ENCODE measurements around the gene NMRAL1. TPM values are rescaled to one million over a fixed set of nuclear protein-coding genes. Genes with fewer than 3 reads are reported as not detected.
A peak's percentile ranks its signal among the peaks of the same experiment; 100 is the strongest.

Gene NMRAL1
- total and polyA plus RNA-seq, 10 of the 15 experiments (the other 5 are each of a cell fraction or from before 2014, with no cell fraction given), result 4.8 to 102 (median 62.5) TPM

GRCh38 chr16:4477966-4478365, 3.5 kb upstream of the NMRAL1 start:
- TF ChIP-seq, protein P1, sequence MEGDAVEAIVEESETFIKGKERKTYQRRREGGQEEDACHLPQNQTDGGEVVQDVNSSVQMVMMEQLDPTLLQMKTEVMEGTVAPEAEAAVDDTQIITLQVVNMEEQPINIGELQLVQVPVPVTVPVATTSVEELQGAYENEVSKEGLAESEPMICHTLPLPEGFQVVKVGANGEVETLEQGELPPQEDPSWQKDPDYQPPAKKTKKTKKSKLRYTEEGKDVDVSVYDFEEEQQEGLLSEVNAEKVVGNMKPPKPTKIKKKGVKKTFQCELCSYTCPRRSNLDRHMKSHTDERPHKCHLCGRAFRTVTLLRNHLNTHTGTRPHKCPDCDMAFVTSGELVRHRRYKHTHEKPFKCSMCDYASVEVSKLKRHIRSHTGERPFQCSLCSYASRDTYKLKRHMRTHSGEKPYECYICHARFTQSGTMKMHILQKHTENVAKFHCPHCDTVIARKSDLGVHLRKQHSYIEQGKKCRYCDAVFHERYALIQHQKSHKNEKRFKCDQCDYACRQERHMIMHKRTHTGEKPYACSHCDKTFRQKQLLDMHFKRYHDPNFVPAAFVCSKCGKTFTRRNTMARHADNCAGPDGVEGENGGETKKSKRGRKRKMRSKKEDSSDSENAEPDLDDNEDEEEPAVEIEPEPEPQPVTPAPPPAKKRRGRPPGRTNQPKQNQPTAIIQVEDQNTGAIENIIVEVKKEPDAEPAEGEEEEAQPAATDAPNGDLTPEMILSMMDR (IDR thresholded peaks at IDR 0.05 in 2 of 3, conservative IDR thresholded peaks at IDR 0.05 in 1 of 3; ENCODE audit: control insufficient read depth in 2 of 3, extremely low read depth in 1 of 3, insufficient read depth in 1 of 3, low read depth in 3 of 3, low read length in 3 of 3), result peak in 1 of 3 experiments; percentile 16; a peak in 1 of 6 replicates
- no peak for TF ChIP-seq MYB (IDR thresholded peaks at IDR 0.05; ENCODE audit: borderline replicate concordance, low read depth, low read length)
- TF ChIP-seq NR2C1 (IDR thresholded peaks at IDR 0.05), result no peak
- TF ChIP-seq MTA3 (IDR thresholded peaks at IDR 0.05; ENCODE audit: borderline replicate concordance, low read length), result no peak
- TF ChIP-seq DPF2 (IDR thresholded peaks at IDR 0.05), result no peak
- TF ChIP-seq MTA2 (IDR thresholded peaks at IDR 0.05; ENCODE audit: low read depth), result no peak
- WGBS (ENCODE audit: insufficient coverage, insufficient replicate concordance, low lambda C conversion rate, missing lambda C conversion rate), result 75% methylated on average over 2 of the region's 2 CpGs
- in situ Hi-C loops (cut with MboI), result no loop called here
- no peaks in the 10 kb centered on the region for H3K9me3 ChIP-seq (replicated peaks; ENCODE audit: control insufficient read depth, insufficient read depth, low read length)
- no peak for ATAC-seq
- peaks cover 4% of the 10 kb centered on the region; the same call in 1 of the 2 replicates for H3K4me1 ChIP-seq (ENCODE audit: control insufficient read depth, insufficient read depth, low read length)
- no peaks in the 10 kb centered on the region; a peak in 1 of 4 replicates for H3K36me3 ChIP-seq (ENCODE audit: control insufficient read depth in 2 of 2, insufficient read depth in 2 of 2, low read length in 1 of 2)
- SMC1A ChIA-PET (ENCODE audit: uncharacterized antibody, unreplicated experiment), result interaction anchor here (1.0 to 1.5 kb wide), 2 partner anchors 9 to 29 kb away, joined by 4 to 5 read pairs; no protein-coding TSS in a partner anchor
- H3K9ac ChIP-seq (ENCODE audit: control insufficient read depth, insufficient read depth, low read length), result no peak overlapping the region
- intact Hi-C loops (cut with micrococcal nuclease; ENCODE audit: unreplicated experiment), result loop anchor here (2.0 to 10.0 kb wide), 3 partner anchors 23 to 123 kb away; partner anchors contain the start of genes CORO7 and PAM16
- H3K4me2 ChIP-seq (ENCODE audit: control insufficient read depth, insufficient read depth), result peak overlapping the region; percentile 46; the same call in 1 of the 2 replicates
- peak overlapping the region; percentile 98 for H3K4me3 ChIP-seq
- RAD21 ChIA-PET (ENCODE audit: unreplicated experiment), result interaction anchor here (2.7 kb wide), 1 partner anchor 28 kb away, joined by 14 read pairs; no protein-coding TSS in a partner anchor
- CTCF ChIA-PET, result interaction anchor here (0.8 to 1.8 kb wide), 2 partner anchors 28 to 70 kb away, joined by 3 to 7 read pairs; no protein-coding TSS in a partner anchor
- no peaks in the 10 kb centered on the region for H3K27me3 ChIP-seq (replicated peaks in 1 of 2; ENCODE audit: control insufficient read depth in 2 of 2, insufficient read depth in 2 of 2, low read length in 1 of 2)
- POLR2A ChIA-PET, result interaction anchor here (0.5 to 1.4 kb wide), 5 partner anchors 20 to 691 kb away, joined by 3 to 6 read pairs (median 3); no protein-coding TSS in a partner anchor
- H3K27ac ChIP-seq (ENCODE audit: control insufficient read depth, insufficient read depth), result no peak overlapping the region
- H2AFZ ChIP-seq (ENCODE audit: control insufficient read depth, low read depth, low read length), result no peak overlapping the region
- no peak for DNase-seq (ENCODE audit: low read depth, low spot score)
- TSS peak; percentile 51 for BruUV-seq (replicated peaks)
- no peak for FAIRE-seq
- peaks cover 36% of the 10 kb centered on the region for H3K79me2 ChIP-seq (ENCODE audit: control insufficient read depth, insufficient read depth, low read length)
- no peaks in the 10 kb centered on the region for H4K20me1 ChIP-seq (ENCODE audit: control insufficient read depth, insufficient read depth)

All from GM12878 (cell line).